Activated T-cell treated with anti-CD3 and anti-CD28 coated beads, Interleukin-2, amount 50 U/mL, for 1 hour (primary cell): ENCODE results near the gene DTX1.
"Not testable (repeated sequence)": the region's sequence is repeated elsewhere in the genome, so short reads cannot be mapped to it uniquely, and the experiment has no call there.

Experiments used
- DNase-seq: peaks from one replicate; pipeline ENCODE4 v3.0.0-alpha.2; 2020

The DTX1 gene

DNA sequence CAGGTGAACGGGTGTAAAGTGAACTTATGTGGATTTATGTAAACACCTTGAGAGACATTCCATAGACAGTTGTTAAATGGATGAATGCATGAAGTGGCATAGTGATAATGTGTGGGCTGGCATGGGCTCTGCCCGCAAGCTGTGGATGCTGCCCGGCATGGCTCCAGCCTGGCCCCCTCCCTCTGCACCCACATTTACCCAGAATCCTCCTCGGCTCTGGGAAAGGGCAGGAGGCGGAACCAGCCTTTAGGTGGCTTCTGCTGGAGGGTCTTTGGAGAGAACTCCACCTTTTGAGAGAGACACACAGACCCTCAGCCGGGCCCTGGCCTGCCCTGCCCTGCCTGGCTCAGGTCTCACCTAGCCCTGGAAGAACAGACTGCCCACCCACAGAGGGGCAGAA lies 60.3 kb downstream of the DTX1 start:
- DNase-seq, result no peak

DNA sequence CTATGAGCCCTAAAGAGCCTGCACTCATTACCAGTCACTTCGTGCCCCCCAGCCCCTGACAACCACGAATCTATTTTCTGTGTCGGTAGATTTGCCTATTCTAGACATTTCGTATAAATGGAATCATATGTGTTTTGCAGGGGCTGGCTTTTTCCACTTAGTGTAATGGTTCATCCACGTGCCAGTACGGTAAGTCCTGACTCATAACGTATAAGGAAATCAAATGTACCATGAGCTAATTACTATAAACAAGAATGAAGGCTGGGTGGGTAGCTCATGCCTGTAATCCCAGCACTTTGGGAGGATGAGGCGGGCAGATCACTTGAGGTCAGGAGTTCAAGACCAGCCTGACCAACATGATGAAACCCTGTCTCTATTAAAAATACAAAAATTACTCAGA lies 61.2 kb downstream of the DTX1 start:
- not testable (repeated sequence) for DNase-seq

DNA sequence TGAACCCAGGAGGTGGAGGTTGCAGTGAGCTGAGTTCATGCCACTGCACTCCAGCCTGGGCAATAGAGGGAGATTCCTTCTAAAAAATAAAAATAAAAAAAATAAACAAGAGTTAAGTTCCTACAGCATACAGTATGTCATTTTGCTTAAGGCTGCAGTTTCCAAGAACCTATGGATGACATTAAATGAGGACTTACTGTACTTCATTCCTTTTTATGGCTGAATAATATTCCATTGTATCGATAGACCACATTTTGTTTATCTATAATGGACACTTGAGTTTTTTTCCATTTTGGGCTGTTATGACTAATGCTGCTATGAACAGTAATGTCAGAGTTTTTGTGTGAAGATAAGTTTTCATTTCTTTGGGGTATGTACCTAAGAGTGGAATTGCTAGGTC lies 61.6 kb downstream of the DTX1 start:
- no peak for DNase-seq

DNA sequence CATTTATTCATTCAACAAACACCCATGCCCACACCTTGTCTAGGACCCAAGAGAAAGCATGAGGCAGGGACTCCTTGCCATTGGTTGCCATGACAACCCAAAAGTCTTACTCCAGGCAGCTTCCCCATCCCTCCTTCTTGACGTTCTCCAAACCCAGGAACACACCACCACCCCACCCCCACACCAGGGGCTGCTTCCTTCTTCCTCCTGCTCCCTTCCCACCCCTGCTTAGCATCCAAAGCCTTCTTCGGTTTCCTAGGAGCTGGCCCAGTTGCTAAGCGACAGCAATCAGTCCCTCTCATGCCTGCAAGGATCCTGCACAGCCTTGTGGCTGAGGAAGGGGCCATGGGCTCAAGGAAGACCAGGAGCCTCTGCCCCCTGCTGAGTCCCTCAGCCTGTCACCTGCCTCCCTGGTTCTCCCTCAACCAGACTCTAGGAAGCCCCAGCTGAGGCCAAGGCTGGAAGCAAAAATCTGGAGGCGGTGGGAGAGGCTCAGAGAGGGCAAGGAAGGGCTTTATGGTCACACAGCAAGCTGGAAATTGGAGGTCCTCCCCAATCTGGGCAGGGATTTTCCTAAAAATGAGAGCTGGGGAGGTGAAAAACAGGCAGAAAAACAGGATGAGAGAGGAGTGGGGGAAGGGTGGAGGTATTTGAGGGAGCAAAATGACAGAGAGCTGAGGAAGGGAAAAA lies 63.6 kb downstream of the DTX1 start:
- no peak for DNase-seq

DNA sequence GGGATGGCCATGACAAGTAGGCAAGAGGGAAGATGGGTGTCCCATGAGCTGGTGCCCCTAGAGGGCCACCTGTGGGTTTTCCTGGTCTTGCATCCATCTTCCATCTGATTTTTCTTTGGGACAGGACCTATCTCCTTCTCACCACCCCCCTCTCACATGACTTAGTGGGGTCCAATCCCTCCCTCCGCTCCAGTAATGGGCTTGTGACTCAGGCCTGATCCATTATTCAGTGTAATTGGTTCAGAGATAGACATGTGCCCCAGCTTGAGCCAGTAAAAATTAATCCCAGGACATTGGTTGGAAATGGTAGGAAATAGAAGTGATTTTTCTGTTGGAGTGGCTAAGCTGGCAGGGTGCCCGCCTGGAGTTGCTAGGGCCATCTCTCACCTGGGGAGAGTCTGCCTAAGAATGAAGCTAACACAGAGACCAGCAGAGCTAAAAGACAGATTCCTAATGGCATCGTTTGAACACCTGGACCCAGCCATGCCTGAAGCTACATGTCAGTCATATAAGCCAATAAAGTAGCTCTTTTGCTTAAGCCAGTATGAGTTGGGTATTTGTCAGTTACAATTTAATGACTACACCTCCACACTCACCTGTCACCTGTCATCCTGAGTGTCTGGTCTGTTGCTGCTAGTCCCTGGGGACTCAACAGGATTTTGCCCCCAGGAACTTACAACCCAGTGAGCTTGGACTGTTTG lies 64.3 kb downstream of the DTX1 start:
- DNase-seq, result no peak

DNA sequence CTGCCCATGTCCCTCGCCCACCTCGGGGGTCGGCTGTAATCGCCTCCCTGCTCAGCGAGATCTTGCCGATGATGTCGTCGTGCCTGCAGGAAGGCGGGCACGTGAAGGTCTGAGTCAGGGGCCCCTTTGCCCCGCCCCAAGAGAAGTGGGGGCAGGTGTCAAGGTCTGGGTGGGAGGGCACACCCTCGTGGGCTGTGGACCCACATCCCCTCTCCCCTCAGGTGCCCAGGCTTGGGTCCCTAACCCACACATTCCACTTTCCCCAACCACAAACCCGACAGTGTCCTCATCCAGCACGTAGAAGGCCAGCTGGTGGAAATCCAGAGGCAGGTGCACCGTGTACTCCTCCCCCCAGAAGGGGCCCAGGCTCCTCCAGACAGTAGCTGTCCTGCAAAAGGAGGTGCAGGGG lies 71.3 kb downstream of the DTX1 start:
- no peak for DNase-seq

DNA sequence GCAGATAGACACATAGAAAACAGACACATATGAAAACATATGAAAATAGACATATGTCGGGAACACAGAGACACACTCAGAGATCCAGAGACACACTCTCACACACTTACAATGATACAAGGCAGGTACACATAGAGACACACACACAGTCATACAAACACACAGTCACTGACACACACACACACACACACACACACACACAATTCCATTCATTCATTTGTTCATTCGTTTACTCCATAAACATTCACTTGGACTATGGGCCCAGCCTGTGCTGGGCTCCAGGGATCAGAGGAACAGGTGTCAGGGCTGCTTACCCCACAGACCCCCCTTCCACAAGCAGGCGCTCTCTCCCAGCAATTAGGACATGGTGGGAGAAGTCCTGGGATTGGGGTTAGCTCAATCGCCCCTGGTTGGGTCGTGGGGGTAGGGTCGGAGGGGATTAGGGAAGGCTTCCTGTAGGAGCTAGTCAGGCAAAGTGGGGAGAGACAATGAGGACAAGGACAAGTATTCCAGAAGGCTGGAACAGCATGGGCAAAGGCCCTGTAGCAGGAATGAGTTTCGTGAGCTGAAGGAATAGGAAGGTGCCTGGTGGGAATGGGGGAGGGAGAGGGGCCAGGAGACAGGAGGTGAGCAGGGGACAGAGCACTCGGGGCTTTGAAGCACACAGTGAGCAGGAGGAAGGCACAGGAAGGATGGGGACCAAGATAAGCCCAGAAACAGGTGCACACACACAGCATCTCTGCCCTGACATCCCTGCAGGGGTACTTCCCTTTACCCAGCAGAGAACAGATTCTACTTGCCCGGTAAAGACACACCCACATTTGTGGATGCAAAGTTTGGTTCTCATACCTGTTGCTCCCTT lies 72.5 kb downstream of the DTX1 start:
- no peak for DNase-seq

DNA sequence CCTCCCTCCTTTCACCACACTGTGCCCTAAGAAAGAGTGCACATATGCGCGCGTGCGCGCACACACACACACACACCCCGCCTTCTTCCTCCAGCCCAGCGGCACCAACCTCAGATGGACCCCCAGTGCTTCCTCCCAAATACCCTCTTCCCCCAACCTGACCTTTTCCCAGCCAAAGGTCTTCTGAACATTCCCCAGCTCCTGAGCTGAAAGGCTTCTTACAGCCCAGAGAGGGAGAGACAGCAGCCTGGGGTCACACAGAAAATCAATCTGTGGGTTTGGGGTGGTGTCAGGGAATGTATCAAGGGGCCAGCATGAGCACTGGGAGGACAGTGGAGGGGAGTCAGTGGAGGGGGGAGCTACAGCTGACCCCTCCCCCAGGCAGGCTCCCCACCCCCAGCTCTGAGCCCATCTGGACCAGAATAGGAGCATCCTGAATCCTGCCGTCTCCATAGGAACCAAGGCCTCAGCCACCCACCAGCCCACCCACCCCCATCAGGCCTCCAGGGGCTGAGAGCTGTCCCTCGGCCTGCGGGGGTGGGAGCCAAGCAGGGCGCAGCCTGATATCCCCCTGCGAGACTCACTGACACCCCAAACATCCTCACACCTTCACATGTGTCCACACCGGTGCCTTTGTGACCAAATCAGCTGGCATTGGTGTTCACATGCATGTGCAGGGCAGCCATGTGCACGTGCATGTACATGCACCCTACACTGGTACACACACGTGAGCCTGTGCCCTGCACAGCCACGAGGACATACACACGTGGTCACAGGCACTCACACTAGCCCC lies 73.3 kb downstream of the DTX1 start:
- DNase-seq, result no peak

DNA sequence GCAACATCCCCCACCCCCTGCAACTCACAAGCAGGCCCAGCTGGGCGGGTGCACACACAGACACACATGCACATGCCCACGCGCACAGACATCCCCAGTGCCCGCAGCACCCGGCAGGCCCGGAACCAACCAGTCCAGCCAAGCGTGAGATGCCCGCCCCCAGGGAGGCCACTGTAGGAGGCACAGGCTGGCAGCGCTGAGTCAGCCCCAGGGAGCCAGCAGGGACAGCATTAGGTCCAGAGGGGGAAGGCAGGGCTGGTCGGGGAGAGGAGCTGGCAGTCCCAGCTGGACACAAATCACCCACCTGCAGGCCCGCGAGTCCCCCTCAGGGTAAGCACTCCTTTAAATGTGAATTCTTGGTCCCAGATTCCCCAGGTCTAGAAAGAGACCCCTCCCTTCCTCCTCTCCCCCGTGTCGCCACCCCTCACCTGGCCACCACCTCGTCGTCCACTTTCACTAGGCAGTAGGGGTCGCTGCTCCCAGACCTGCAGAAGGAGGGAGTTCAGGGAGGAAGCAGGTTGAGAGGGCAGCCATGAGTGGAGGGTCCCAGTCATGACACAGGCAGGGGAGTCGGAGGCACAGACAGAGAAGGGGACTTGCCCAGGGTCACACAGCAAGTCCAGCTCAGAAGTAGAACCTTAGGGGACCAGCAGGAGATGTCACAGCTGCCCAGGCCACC lies 74.1 kb downstream of the DTX1 start:
- DNase-seq, result no peak

DNA sequence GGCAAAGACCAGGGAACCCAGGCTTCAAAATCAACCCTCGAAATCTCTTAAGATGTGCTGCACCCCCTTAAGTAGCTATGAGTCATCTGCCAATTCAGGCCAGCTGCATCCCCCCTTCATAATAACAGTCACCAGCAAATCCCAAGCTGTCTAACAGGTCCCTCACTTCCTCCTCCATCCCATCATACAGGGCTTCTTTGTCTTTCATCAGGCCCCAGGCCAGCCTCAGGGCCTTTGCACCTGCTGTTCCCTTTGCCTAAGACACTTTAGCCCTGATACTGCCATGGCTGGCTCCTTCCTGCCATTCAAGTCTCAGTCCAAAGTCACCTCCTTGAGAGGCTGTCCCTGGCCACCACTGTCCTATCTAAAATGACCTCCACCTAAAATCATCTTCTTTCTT lies 75.0 kb downstream of the DTX1 start:
- no peak for DNase-seq

DNA sequence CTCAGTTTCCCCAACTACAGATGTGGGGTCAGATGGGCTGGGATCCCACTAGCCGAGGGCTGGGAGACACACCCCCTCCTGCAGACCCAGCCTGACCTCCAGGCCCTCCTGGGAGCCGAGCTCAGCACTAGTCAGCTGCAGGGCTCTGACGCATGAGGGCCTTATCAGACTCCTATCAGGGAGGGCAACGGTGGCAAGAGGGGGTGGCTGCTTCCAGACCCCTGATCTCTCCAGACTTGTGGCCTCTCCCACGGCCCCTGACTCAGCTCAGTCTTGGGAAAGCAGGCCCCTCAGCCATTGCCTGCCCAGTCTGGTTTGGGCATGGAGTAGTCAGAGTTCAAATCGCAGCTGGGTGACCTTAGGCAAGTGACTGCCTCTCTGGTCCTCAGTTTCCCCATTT lies 76.5 kb downstream of the DTX1 start:
- no peak for DNase-seq

DNA sequence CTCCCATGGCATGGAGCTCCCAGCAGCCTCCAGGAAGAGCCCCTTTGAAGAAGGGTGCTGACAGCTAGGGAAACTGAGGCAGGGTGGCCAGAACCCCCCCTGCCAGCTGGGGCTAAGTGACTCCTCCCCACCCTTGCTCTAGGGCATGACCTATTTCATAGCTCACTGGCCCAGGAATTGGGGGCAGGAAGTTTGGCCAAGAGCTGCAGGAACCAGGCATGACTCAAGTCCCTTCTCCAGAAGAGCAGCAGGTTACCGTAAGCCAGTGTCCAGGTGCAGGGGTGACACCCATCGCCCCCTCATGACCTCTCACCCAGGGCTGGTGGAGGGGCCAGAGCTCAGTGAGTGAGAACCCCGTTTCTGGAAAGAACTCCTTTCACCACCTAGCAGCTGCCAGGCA lies 77.1 kb downstream of the DTX1 start:
- no peak for DNase-seq

DNA sequence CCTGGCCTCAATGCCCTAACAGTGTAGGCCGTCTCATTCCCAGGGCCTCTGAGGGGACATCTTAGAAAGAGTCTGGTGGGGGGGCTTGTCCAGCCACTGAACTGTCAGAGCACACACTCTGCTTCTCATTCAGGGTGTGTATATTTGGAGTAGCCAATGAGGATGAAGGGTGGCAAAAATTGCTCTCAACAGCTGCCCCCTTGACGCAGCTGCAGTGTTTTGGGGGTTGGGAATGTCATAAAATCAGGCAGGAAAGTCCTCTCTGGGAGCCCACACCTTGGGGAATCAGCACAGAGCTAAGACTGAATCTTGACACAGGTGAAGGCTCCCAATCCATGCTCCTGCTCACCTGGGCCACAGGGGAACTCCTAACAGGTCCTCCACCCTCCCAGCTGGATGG lies 77.5 kb downstream of the DTX1 start:
- no peak for DNase-seq

DNA sequence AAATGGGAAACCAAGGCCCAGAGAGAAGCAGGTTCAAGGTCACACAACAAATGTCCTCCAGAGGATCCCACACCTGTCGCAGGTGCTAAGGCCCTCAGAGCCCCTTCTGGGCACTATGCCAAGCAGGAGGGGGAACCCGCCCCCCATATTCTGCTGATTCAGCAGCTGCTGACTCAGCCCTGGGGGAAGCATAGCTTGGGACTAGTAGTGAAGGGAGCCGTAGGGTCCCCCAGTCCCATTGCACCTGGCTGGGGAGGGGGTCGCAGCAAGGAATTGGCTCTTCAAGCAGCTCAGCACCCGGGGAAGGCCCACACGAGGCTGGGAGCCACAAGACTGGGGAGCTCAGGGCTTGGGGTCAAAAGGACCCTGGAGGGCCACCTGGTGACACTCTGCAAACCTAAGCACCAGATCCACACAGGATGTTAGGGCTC lies 78.0 kb downstream of the DTX1 start:
- DNase-seq, result no peak

DNA sequence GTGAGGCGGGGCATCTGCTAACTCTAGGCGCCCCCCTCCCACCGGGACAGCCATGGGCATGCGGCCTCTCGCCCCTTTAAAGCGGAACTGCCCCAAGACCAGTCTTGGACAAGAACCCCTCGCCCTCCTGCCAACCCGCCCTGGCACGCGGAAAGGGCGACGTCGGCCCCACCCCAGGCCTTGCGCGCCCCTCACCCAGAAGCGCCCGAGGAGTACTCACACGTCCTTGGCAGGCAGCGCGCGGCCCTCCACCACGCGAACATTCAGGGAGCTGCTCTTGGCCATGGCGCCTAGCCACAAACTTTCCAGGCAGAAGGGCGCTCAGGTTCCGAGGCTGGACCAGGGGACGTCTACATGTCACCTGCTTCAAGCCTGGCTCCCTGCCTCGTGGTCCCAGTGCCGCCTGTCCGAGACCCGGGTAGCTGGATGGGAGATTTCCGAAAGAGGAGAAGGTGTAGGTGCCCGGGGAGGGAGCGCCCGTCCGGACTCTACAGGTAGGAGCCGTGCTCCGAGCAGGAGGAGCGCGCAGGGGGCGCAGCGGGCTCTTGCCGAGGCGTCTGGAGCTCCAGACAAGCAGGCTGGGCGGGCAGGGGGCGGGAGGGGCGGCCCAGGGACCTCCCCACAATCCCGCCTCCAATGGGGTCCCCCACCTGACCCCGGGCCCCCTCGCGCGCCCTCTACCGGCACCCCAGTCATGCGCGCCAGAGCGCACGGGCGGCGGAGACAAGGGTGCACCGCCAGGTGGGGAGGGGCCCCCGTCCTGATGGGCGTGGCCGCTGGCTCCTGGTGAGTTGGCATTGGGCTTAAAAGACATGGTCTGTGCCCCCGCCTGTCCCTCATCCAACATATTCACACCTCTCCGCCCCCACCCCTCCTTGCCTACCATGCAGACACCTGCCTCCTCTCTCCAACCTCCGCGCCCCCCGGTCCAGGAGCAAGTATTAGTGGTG lies 78.9 kb downstream of the DTX1 start, which contains the start of gene RASAL1:
RASAL1 (minus strand) TSS at position 584 of the 950 bp plus-strand sequence; CDS start at position 285, 299 bp downstream.
- DNase-seq, result peak; percentile 86

DNA sequence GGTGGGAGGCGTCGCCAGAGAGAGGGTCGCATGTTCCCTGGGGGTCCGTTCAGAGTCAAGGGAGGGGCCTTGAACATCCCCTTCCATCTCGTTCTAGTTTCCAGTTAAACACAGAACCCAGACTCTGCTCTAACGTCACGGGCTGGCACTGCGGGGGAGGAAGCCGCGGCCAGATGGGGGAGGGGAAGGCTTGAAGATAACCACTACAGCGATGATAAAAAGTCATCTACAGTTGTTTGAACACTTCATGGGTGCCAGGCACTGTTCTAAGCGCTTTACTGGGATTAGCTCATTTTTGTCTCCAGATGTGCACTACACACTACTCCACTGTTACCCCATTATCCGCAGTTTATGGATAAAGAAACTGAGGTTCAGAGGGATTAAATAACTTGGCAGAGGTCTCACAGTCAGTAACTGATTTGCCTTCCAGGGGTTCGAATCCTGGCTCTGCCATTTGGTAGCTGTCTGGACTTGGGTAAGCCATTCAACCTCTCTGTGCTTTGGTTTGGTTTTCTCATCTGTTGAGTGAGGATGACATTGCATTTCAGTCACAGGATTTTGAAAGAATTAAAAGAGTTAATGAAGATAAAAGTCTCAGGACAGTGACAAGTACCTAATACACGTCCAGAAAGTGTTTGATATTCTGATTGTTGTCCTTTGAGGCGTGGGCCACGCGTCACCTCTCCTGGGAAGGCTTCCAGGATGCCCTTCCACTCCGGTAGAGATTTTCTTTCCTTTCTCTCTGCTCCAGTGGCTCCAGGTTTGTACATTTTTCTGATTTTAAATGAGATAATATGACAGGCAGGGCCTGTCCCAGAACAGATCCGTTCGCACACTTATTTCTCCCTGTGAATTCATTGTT lies 79.8 kb downstream of the DTX1 start:
- DNase-seq, result peak; percentile 70

DNA sequence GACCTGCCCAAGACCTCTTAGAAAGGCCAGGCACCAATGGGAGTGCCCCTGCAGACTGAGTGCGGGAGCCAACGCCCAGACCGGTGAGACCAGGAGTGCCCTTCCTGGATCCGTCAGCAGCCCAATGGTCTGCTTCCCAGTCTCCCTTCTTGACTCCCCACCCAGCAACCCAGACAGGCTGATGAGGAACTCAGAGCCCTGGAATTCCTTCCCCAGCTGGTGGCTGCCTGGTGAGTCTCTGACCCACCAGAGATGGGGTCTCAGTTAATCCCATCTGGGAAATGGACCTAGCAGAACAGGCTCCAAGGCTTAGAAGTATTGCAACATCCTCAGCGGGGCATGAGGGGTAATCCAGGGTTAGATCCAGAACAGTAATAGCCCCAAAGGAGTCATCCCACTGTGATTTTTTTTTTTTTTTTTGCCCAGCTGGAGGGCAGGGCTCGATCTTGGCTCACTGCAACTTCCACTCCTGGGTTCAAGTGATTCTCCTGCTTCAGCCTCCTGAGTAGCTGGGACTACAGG lies 80.5 kb downstream of the DTX1 start:
- DNase-seq, result no peak

DNA sequence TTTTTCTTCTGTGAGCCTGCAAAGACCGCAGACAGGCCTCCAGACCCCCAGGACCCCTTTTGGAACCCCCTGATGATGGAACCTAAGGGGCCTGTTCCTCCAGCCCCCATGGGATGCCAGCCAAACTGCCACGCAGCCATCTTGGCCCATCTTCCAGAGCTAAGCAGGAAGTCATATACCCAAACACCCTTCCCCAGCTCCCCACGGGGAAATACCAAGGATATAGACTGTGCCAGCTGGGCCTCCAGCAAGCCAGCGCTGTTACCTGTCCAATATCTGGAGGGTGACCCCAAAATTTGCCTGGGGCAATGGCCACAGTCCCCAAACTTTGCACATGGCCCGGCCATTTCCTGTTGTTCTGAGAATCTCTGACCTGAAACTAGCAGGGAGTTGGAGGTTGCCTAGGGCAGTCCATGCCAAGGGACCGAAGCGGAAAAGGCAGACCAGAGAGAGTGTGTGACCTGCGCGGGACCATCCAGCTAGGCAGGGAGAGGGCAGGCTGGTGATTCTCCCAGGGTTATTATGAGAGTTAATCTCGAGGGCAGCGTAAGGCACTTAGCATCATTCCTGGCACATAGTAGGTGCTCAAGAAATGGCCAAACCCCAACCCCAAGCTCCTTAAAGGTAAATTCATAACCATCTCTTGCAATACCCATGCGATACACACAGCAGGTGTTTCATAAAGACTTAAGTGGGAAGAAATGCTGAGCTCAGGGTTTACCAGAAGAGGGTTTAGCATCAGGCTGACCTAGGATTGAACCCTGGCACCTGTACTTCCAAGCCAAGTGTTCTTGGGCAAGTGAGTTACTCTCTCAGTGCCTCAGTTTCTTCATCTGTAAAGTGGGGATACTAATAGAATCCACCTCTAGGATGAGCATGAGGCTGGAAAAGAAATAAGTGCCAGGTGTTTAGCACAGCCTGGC lies 81.6 kb downstream of the DTX1 start:
- no peak for DNase-seq

DNA sequence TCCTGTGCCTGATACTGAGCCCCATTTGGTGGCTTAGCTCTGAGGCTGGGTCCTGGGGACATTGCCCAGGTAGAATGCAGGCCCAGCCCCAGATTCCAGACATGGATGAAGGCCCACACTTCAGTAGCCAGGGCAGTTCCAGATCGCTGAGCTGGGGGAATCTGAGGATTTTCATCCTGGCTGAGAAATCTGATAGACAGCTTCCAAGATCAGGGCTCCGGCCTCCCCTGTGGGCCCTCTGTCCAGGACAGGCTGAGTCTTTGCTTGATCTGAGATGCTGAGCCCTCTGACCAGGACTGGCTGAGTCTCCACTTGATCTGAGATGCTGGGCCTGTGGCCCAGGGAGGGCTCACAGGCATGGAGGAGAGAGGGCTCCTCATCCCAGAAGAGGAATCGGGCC lies 82.3 kb downstream of the DTX1 start:
- DNase-seq, result no peak
